Measurements from ENCODE around the gene SETD5. TPM values are rescaled to one million over a fixed set of nuclear protein-coding genes. Genes with fewer than 3 reads are reported as not detected.

The SETD5 gene, protein sequence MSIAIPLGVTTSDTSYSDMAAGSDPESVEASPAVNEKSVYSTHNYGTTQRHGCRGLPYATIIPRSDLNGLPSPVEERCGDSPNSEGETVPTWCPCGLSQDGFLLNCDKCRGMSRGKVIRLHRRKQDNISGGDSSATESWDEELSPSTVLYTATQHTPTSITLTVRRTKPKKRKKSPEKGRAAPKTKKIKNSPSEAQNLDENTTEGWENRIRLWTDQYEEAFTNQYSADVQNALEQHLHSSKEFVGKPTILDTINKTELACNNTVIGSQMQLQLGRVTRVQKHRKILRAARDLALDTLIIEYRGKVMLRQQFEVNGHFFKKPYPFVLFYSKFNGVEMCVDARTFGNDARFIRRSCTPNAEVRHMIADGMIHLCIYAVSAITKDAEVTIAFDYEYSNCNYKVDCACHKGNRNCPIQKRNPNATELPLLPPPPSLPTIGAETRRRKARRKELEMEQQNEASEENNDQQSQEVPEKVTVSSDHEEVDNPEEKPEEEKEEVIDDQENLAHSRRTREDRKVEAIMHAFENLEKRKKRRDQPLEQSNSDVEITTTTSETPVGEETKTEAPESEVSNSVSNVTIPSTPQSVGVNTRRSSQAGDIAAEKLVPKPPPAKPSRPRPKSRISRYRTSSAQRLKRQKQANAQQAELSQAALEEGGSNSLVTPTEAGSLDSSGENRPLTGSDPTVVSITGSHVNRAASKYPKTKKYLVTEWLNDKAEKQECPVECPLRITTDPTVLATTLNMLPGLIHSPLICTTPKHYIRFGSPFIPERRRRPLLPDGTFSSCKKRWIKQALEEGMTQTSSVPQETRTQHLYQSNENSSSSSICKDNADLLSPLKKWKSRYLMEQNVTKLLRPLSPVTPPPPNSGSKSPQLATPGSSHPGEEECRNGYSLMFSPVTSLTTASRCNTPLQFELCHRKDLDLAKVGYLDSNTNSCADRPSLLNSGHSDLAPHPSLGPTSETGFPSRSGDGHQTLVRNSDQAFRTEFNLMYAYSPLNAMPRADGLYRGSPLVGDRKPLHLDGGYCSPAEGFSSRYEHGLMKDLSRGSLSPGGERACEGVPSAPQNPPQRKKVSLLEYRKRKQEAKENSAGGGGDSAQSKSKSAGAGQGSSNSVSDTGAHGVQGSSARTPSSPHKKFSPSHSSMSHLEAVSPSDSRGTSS (N-terminal part only)
- 247 to 279 TPM (median 268 TPM) in 3 replicates for total RNA-seq (2021)
- percentile 96 among the genes with signal in this experiment for Bru-seq, nascent RNA
- long read RNA-seq, experiment 1, partial matches to known transcripts: 14 of 41 reads
- long read RNA-seq, experiment 1, other reads (novel, unspliced or antisense): 27 of 41 reads
- long read RNA-seq, experiment 2, full-length matches to known transcripts: 3 of 89 reads
- long read RNA-seq, experiment 2, partial matches to known transcripts: 12 of 89 reads
- long read RNA-seq, experiment 2, other reads (novel, unspliced or antisense): 74 of 89 reads
- long read RNA-seq, experiment 3, partial matches to known transcripts: 0 of 3 reads
- long read RNA-seq, experiment 3, other reads (novel, unspliced or antisense): 3 of 3 reads

DNA sequence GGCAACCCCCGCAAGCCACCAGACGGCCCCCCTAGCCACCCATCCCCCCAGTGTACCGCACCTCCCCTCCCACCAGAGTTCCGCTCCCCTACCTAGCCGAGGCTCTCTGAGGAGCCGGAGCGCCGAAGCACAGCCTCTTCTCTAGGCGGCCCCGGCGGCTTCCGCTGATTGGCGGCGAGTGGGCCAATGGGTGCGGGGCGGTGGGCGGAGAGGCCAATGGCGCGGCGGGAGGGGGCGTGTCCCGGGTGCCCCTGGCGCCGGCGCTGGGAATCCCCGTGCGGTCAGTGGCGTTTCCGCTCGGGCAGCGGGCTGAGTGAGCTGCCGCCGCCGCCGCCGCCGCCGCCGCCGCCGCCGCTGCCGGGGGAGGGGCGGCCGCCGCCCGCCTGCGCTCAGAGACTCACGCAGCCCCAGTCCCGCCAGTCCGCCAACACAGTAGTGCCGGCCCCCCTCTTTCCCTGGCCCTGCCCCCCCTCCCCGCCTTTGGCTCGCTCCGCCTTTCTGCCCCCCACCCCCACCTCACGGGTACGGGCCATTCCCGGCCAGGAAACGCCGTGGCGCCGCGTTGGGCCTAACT, at the start of gene SETD5:
Gene SETD5, plus strand, starts transcription at position 284 of the 574 bp plus-strand sequence. CDS start 31,324 bp downstream, outside the sequence.
- ChIA-PET CTCF (interaction anchor here (0.8 to 3.7 kb wide), 4 partner anchors 25 to 409 kb away, joined by 3 to 13 read pairs (median 6); no protein-coding TSS in a partner anchor), POLR2A (interaction anchor here (0.5 to 4.6 kb wide), 9 partner anchors 10 to 334 kb away, joined by 3 to 36 read pairs (median 4); partner anchors contain the start of genes BRPF1 and THUMPD3)
- peaks cover 32% of the 10 kb centered on the region for H3K36me3 Mint-ChIP-seq
- peak within 1 kb of the TSS; percentile 100 for H3K4me3 Mint-ChIP-seq
- no peaks in the 10 kb centered on the region for H3K9me3 Mint-ChIP-seq
- DNase-seq (ENCODE audit: low spot score) (peak; percentile 99), ATAC-seq (peak; percentile 67)
- no peaks in the 10 kb centered on the region for H3K27me3 Mint-ChIP-seq (ENCODE audit: low read depth)
- peaks cover 54% of the 10 kb centered on the region for H3K4me1 Mint-ChIP-seq
- H3K27ac Mint-ChIP-seq: peak within 1 kb of the TSS; percentile 100
- TF ChIP-seq KAT7 (CRISPR knock-in tag; IDR thresholded peaks at IDR 0.05; ENCODE audit: borderline replicate concordance) (no peak), TEAD4 (CRISPR knock-in tag; IDR thresholded peaks at IDR 0.05) (no peak), ZNF671 (CRISPR knock-in tag; IDR thresholded peaks at IDR 0.05) (no peak), CBFB (CRISPR knock-in tag; IDR thresholded peaks at IDR 0.05; ENCODE audit: low read depth) (0 out of 2 replicates have a peak, but pooled peaks have one; percentile 70), NFYB (CRISPR knock-in tag; conservative IDR thresholded peaks at IDR 0.05; ENCODE audit: low read depth) (peak; percentile 63), ZNF219 (CRISPR knock-in tag; IDR thresholded peaks at IDR 0.05; ENCODE audit: borderline replicate concordance) (no peak), JAZF1 (CRISPR knock-in tag; IDR thresholded peaks at IDR 0.05) (no peak), RORB (CRISPR knock-in tag; IDR thresholded peaks at IDR 0.05) (no peak), ZNF423 (CRISPR knock-in tag; IDR thresholded peaks at IDR 0.05) (no peak), ZBTB21 (CRISPR knock-in tag; IDR thresholded peaks at IDR 0.05; ENCODE audit: borderline replicate concordance) (no peak), ESRRA (CRISPR knock-in tag; IDR thresholded peaks at IDR 0.05; ENCODE audit: borderline replicate concordance) (no peak), ZNF138 (CRISPR knock-in tag; conservative IDR thresholded peaks at IDR 0.05) (no peak), TEAD1 (CRISPR knock-in tag; IDR thresholded peaks at IDR 0.05) (no peak; the same call in 1 of the 2 replicates), EMX1 (CRISPR knock-in tag; IDR thresholded peaks at IDR 0.05) (no peak), ELF4 (CRISPR knock-in tag; IDR thresholded peaks at IDR 0.05; ENCODE audit: low read depth) (no peak)
- TF ChIP-seq, protein P1, sequence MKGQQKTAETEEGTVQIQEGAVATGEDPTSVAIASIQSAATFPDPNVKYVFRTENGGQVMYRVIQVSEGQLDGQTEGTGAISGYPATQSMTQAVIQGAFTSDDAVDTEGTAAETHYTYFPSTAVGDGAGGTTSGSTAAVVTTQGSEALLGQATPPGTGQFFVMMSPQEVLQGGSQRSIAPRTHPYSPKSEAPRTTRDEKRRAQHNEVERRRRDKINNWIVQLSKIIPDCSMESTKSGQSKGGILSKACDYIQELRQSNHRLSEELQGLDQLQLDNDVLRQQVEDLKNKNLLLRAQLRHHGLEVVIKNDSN (CRISPR knock-in tag; IDR thresholded peaks at IDR 0.05): no peak
- TF ChIP-seq, protein P2, sequence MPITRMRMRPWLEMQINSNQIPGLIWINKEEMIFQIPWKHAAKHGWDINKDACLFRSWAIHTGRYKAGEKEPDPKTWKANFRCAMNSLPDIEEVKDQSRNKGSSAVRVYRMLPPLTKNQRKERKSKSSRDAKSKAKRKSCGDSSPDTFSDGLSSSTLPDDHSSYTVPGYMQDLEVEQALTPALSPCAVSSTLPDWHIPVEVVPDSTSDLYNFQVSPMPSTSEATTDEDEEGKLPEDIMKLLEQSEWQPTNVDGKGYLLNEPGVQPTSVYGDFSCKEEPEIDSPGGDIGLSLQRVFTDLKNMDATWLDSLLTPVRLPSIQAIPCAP (CRISPR knock-in tag; IDR thresholded peaks at IDR 0.05): no peak
- TF ChIP-seq, protein P3, sequence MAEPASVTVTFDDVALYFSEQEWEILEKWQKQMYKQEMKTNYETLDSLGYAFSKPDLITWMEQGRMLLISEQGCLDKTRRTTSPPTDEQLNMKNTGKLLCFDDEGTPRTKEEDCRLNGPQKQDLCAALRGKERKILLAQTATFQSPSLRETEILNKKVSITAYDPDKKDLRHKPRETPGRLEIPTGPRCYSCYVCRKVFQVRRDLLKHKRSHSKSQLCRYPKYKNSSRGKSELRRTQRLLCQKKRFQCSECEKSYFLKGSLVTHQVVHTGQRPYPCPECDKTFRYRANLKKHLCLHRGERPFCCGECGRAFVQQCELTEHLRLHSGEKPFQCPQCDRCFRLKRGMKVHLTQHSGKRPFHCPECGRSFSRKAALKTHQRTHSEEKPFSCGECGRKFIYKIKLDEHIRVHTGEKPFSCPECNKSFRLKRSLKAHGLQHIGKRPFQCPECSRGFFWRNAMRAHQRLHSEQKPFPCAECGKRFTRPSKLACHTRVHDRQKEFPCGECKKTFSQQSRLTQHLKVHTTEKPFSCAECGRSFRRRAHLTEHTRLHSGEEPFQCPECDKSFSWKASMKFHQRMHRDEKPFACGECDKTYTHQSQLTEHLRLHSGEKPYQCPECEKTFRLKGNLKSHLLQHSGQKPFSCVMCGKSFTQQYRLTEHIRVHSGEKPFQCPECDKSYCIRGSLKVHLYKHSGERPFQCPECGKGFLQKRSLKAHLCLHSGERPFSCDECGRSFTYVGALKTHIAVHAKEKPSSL (CRISPR knock-in tag; conservative IDR thresholded peaks at IDR 0.05): no peak
- TF ChIP-seq, protein P4, sequence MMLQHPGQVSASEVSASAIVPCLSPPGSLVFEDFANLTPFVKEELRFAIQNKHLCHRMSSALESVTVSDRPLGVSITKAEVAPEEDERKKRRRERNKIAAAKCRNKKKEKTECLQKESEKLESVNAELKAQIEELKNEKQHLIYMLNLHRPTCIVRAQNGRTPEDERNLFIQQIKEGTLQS (CRISPR knock-in tag; conservative IDR thresholded peaks at IDR 0.05): no peak
- TF ChIP-seq, protein P5, sequence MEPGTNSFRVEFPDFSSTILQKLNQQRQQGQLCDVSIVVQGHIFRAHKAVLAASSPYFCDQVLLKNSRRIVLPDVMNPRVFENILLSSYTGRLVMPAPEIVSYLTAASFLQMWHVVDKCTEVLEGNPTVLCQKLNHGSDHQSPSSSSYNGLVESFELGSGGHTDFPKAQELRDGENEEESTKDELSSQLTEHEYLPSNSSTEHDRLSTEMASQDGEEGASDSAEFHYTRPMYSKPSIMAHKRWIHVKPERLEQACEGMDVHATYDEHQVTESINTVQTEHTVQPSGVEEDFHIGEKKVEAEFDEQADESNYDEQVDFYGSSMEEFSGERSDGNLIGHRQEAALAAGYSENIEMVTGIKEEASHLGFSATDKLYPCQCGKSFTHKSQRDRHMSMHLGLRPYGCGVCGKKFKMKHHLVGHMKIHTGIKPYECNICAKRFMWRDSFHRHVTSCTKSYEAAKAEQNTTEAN (CRISPR knock-in tag; IDR thresholded peaks at IDR 0.05): no peak
- TF ChIP-seq, protein P6, sequence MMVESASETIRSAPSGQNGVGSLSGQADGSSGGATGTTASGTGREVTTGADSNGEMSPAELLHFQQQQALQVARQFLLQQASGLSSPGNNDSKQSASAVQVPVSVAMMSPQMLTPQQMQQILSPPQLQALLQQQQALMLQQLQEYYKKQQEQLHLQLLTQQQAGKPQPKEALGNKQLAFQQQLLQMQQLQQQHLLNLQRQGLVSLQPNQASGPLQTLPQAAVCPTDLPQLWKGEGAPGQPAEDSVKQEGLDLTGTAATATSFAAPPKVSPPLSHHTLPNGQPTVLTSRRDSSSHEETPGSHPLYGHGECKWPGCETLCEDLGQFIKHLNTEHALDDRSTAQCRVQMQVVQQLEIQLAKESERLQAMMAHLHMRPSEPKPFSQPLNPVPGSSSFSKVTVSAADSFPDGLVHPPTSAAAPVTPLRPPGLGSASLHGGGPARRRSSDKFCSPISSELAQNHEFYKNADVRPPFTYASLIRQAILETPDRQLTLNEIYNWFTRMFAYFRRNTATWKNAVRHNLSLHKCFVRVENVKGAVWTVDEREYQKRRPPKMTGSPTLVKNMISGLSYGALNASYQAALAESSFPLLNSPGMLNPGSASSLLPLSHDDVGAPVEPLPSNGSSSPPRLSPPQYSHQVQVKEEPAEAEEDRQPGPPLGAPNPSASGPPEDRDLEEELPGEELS (CRISPR knock-in tag; IDR thresholded peaks at IDR 0.05): no peak
- TF ChIP-seq, protein P7, sequence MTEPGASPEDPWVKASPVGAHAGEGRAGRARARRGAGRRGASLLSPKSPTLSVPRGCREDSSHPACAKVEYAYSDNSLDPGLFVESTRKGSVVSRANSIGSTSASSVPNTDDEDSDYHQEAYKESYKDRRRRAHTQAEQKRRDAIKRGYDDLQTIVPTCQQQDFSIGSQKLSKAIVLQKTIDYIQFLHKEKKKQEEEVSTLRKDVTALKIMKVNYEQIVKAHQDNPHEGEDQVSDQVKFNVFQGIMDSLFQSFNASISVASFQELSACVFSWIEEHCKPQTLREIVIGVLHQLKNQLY (CRISPR knock-in tag; IDR thresholded peaks at IDR 0.05): no peak
- TF ChIP-seq, protein P8, sequence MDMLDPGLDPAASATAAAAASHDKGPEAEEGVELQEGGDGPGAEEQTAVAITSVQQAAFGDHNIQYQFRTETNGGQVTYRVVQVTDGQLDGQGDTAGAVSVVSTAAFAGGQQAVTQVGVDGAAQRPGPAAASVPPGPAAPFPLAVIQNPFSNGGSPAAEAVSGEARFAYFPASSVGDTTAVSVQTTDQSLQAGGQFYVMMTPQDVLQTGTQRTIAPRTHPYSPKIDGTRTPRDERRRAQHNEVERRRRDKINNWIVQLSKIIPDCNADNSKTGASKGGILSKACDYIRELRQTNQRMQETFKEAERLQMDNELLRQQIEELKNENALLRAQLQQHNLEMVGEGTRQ (CRISPR knock-in tag; IDR thresholded peaks at IDR 0.05): no peak; the same call in 1 of the 2 replicates
